GM12872 (cell line): ENCODE data around the gene CNTNAP2.

Experiments
- TF ChIP-seq, protein P1 (sequence below): IDR thresholded peaks from 3 replicates; pipeline ENCODE4 v1.5.1; 2011; ENCODE audit warnings: low read depth, mild to moderate bottlenecking, low read length, moderate library complexity; ENCODE audit not compliant: insufficient read depth

The CNTNAP2 gene

DNA sequence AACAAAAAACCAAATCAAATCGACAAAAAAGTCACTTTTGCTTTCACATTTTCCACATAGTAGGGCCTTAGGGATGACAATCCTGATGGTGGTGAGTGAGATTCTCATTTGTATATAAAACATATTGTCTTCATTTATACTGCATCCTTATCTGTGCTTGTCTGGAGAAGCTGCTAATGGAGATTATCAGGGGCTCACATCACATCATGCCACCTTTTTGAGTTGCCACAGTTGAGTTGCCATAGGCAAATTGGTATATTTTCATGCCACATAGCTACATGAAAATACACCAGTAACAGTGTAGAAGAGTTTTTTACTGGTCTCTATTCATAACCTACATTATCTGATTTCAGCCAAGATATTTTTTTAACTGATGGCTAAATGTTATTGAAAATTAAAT, 85.3 kb downstream of the CNTNAP2 start:
- TF ChIP-seq, protein P1, sequence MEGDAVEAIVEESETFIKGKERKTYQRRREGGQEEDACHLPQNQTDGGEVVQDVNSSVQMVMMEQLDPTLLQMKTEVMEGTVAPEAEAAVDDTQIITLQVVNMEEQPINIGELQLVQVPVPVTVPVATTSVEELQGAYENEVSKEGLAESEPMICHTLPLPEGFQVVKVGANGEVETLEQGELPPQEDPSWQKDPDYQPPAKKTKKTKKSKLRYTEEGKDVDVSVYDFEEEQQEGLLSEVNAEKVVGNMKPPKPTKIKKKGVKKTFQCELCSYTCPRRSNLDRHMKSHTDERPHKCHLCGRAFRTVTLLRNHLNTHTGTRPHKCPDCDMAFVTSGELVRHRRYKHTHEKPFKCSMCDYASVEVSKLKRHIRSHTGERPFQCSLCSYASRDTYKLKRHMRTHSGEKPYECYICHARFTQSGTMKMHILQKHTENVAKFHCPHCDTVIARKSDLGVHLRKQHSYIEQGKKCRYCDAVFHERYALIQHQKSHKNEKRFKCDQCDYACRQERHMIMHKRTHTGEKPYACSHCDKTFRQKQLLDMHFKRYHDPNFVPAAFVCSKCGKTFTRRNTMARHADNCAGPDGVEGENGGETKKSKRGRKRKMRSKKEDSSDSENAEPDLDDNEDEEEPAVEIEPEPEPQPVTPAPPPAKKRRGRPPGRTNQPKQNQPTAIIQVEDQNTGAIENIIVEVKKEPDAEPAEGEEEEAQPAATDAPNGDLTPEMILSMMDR, result no peak

DNA sequence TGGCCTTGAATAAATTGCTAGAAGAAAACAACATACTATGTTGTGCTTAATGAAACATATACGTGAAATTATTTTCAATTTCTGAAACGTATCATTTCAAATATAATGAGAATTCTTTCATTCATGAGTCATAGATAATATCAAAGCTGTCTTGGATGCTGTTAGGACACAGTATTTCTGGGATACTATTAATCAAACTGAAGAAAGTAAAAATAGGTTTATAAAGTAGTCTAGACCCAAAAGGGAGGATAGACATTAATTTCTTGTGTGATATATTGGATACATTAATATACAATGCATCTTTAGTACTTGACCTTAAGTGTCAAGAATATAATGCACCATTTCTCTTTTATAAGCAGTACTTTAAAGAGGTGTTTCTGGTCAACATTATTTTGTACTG, 89.7 kb downstream of the CNTNAP2 start:
- TF ChIP-seq, protein P1, result no peak

DNA sequence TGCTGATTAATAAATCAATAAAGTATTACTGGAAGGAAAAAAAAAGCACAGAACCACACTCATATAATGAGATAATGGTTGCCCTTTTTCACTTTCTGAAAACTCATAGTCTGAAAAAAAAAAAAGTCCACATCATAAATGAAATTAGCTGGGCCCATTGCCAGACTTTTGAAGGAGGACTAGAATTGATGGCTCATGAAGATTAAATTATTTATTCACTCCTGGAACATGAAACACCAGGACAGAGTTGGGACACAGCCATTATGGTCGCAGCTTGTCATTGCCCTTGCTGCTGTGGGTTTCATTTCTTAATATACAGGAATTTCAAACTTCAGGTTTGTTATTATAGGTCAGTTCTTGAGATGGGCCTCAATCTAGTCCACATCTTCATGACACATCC, 91.9 kb downstream of the CNTNAP2 start:
- TF ChIP-seq, protein P1, result no peak

DNA sequence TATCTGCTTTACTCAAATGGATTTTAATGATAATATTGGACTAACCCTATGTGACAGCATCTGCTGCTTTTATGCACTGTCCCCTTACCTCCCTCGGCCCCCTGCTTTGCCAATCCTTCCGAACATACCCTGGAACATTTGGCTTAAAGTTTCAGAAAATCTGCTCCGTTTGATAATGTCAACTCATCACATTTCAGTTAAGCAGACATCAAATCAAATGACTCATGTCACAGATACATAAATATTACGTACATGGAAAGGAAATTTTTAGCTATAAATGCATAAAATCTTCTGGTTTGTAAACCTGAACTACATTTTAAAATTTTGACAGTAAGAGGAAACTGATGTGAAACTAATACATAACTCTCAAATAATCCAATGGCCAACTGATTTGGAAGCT, 98.2 kb downstream of the CNTNAP2 start:
- TF ChIP-seq, protein P1, result no peak

DNA sequence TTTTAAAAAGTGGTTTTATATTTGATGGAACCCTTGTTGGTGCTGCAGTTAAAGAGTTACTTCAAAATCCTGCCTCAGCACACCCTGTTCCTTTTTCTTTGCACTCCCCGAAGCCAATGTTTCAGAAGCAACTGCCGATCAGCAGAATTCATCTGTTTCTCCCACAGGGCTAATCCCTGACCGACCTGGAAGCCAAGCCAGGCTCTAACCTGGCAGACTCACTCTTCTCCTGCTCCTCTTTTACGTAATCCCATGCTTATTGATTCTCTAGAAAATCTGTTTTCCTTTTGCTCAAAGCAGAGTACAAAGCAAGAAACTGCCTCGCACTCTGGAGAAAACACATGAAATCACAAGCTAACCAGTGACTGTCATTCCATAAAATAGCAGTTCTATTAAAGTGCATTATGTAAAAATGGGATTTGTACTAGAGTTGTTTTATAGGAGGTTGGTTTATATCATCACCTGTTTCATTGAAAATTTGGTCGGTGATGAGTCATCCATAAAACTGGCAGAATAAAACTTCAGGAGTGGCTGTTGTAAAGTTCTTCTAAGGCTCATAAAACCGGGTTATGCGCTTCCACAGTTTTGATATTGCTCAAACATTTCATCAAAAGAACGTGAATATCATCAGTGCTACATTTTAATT, 99.9 kb downstream of the CNTNAP2 start:
- TF ChIP-seq, protein P1, result no peak

DNA sequence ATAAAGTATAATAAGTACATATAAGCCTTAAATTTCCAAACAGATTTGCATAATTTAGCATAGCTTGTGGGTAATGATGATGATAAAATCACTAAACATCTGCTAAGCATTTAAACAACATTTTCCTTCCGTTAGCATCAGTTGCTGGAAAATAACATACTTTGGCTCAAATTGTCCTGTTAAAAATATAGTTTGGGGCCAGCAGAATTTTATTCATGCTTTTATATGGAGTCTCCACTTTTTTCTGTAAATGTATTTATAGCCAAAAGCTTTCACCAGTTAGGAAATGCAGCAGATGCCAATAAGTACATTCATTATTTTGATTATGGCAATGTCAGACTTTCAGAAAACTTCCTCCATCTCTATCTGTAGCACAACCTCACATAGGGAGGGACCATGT, 107.2 kb downstream of the CNTNAP2 start:
- TF ChIP-seq, protein P1, result no peak

DNA sequence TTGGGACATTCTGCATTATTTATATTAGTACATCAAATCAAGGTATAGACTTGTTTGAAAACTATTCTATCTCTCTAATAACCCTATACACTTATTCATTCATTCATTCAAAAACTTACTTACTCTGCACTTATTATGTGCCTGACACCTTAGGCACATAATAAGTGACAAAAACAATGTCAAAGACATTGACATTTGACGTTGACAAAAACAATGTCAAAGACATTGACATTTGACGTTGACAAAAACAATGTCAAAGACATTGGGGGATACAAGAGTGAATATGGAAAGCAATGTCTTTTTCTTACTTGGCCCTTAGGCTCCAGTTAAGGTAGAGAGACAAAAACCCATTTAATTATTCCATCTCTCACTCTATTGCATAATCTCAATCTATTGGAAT, 116.0 kb downstream of the CNTNAP2 start:
- TF ChIP-seq, protein P1, result no peak
